RWPE1 (cell line): ENCODE measurements around the gene VEPH1.

Experiments used
- CTCF ChIA-PET: fragments of 350-600 bp; sonication (Branson Sonifier 250); formaldehyde crosslinking; extraction: SDS; loops from one replicate; lab custom pipeline; 2021; lab: Yijun Ruan, JAX
- POLR2A ChIA-PET: fragments of 400-600 bp; formaldehyde crosslinking; extraction: SDS; loops from one replicate; lab custom pipeline; 2020; ENCODE audit warnings: antibody characterized with exemption; ENCODE audit not compliant: low non-redundant PET; lab: Yijun Ruan, JAX
- DNase-seq: peaks from one replicate; pipeline ENCODE4 v3.0.0; 2012; ENCODE audit warnings: low spot score
- H3K27ac ChIP-seq: fragments of 450-650 bp; 2 replicates; pipeline ENCODE4 v1.5.1; 2017
- CTCF ChIP-seq: fragments of 450-650 bp; conservative IDR thresholded peaks from 2 replicates; pipeline ENCODE4 v1.5.1; 2017; ENCODE audit warnings: low read depth, mild to moderate bottlenecking

Gene VEPH1

GRCh38 chr3:157500232-157500631 lies 3.0 kb downstream of the VEPH1 start:
- CTCF ChIA-PET: interaction anchor here (0.5 to 1.1 kb wide), 2 partner anchors 33 to 579 kb away, joined by 3 read pairs; no protein-coding TSS in a partner anchor
- no peak for DNase-seq
- no peak for TF ChIP-seq CTCF
- POLR2A ChIA-PET: no interaction called here
- H3K27ac ChIP-seq: no peak overlapping the region

- H3K27ac ChIP-seq: peak overlapping the region; percentile 50
- ChIA-PET POLR2A (no interaction called here), CTCF (interaction anchor here (0.6 to 1.2 kb wide), 5 partner anchors 33 to 1349 kb away, joined by 3 to 4 read pairs (median 4); no protein-coding TSS in a partner anchor)
- DNase-seq: peak; percentile 70
- TF ChIP-seq CTCF: no peak
Measured at GRCh38 chr3:157499342-157499963, 3.8 kb downstream of the VEPH1 start.

GRCh38 chr3:157498371-157498770 lies 4.8 kb downstream of the VEPH1 start:
- CTCF ChIA-PET: no interaction called here
- DNase-seq: no peak
- no peak overlapping the region for H3K27ac ChIP-seq

GRCh38 chr3:157495846-157496245 lies 7.4 kb downstream of the VEPH1 start:
- POLR2A ChIA-PET: no interaction called here
- H3K27ac ChIP-seq: no peak overlapping the region
- DNase-seq: no peak
- TF ChIP-seq CTCF: no peak
- CTCF ChIA-PET: interaction anchor here (0.6 kb wide), 1 partner anchor 77 kb away, joined by 3 read pairs; no protein-coding TSS in a partner anchor

More at GRCh38 chr3:157498371-157498770, 4.8 kb downstream of the VEPH1 start:
- POLR2A ChIA-PET: interaction anchor here (0.5 kb wide), 1 partner anchor 10 kb away, joined by 3 read pairs; no protein-coding TSS in a partner anchor
- TF ChIP-seq CTCF: no peak

GRCh38 chr3:157494581-157495281 lies 8.5 kb downstream of the VEPH1 start:
- POLR2A ChIA-PET: no interaction called here
- TF ChIP-seq CTCF: no peak
- CTCF ChIA-PET: interaction anchor here (1.0 kb wide), 1 partner anchor 290 kb away, joined by 3 read pairs; no protein-coding TSS in a partner anchor
- no peak for DNase-seq
- no peak overlapping the region for H3K27ac ChIP-seq

GRCh38 chr3:157493627-157494550 lies 9.3 kb downstream of the VEPH1 start:
- TF ChIP-seq CTCF: peak; percentile 65
- H3K27ac ChIP-seq: no peak overlapping the region
- CTCF ChIA-PET: interaction anchor here (0.6 to 1.3 kb wide), 2 partner anchors 16 to 290 kb away, joined by 4 to 6 read pairs; no protein-coding TSS in a partner anchor
- POLR2A ChIA-PET: no interaction called here
- DNase-seq: peak; percentile 30
